Panc1 (cell line): ENCODE data around the gene HS1BP3. TPM values are rescaled to one million over a fixed set of nuclear protein-coding genes. Genes with fewer than 3 reads are reported as not detected.

ENCODE experiments used
- ATAC-seq: fragments of 200-7000 bp; cut with Tn5 transposase; 2 replicates; pipeline ENCODE4 v1.9.1; 2020; ENCODE audit warnings: mild to moderate bottlenecking, moderate library complexity
- BruUV-seq: library from RNA; stranded (reverse); fragments of 400-500 nt; replicated peaks from 2 replicates; lab custom pipeline; 2021; lab: Mats Ljungman, UMichigan
- CTCF ChIA-PET: fragments of 300-600 bp; sonication (Branson Sonifier 250); formaldehyde crosslinking; loops from one replicate; lab custom pipeline; 2022; ENCODE audit warnings: antibody characterized with exemption; lab: Charles Lee
- POLR2A ChIA-PET: fragments of 300-600 bp; sonication (Branson Sonifier 250); formaldehyde crosslinking; loops from one replicate; lab custom pipeline; 2022; ENCODE audit warnings: antibody characterized with exemption; lab: Charles Lee
- DNase-seq: peaks from one replicate; pipeline ENCODE4 v3.0.0-alpha.2; 2010; ENCODE audit warnings: low read depth, low spot score
- H3K27ac ChIP-seq: 2 replicates; pipeline ENCODE4 v1.5.1; 2011; ENCODE audit warnings: mild to moderate bottlenecking, low read length, inconsistent platforms
- H3K27me3 ChIP-seq: fragments of 200-500 bp; sonication (Bioruptor generic); 2 replicates; pipeline ENCODE4 v1.6.0; 2014; ENCODE audit warnings: low read length, inconsistent platforms; ENCODE audit not compliant: control insufficient read depth, insufficient read depth
- H3K36me3 ChIP-seq: fragments of 200-500 bp; sonication (Bioruptor generic); 2 replicates; pipeline ENCODE4 v1.5.1; 2014; ENCODE audit warnings: inconsistent platforms, mild to moderate bottlenecking, low read length, moderate library complexity; ENCODE audit not compliant: control insufficient read depth, insufficient read depth
- H3K4me1 ChIP-seq: 2 replicates; pipeline ENCODE4 v1.5.1; 2011; ENCODE audit warnings: inconsistent platforms, mild to moderate bottlenecking, low read length, moderate library complexity; ENCODE audit not compliant: control insufficient read depth, insufficient read depth
- H3K4me3 ChIP-seq, 2 experiments: 2 replicates each; pipeline ENCODE4 v1.5.1; 2011 to 2012; ENCODE audit warnings: low read depth in 2 of 2, low read length in 2 of 2, mild to moderate bottlenecking in 2 of 2, inconsistent platforms in 1 of 2, moderate library complexity in 1 of 2
- H3K9me3 ChIP-seq: fragments of 200-500 bp; sonication (Bioruptor generic); 2 replicates; pipeline ENCODE4 v1.5.1; 2014; ENCODE audit warnings: low read depth, mild to moderate bottlenecking, inconsistent platforms, low read length, moderate library complexity; ENCODE audit not compliant: control insufficient read depth, insufficient read depth
- POLR2AphosphoS5 ChIP-seq: IDR thresholded peaks from 2 replicates; pipeline ENCODE4 v1.6.1; 2012; ENCODE audit warnings: mild to moderate bottlenecking, low read depth, low read length, moderate library complexity
- SIN3A ChIP-seq: IDR thresholded peaks from 2 replicates; pipeline ENCODE4 v1.6.1; 2012; ENCODE audit warnings: low read depth, mild to moderate bottlenecking, low read length, moderate library complexity, borderline replicate concordance; ENCODE audit not compliant: insufficient read depth
- TCF7L2 ChIP-seq: IDR thresholded peaks from 2 replicates; pipeline ENCODE4 v1.6.1; 2011; ENCODE audit warnings: mild to moderate bottlenecking, low read depth, low read length, inconsistent platforms
- in situ Hi-C: cut with HindIII; loops from 2 replicates; pipeline ENCODE4 v1.10.0; 2016; ENCODE audit warnings: low sequenced_read_pairs, low pct_unique_long_range_greater_than_20kb
- intact Hi-C: fragments of 100-400 bp; cut with micrococcal nuclease; formaldehyde crosslinking; loops from one replicate; pipeline ENCODE4 v1.10.0; 2022; ENCODE audit not compliant: unreplicated experiment
- total RNA-seq: library from RNA; stranded (reverse); gene quantifications from one replicate; pipeline ENCODE4 v1.2.1, GENCODE V29; 2021; ENCODE audit not compliant: unreplicated experiment
- TF ChIP-seq, protein P1 (sequence below): fragments of 450-650 bp; IDR thresholded peaks from 2 replicates; pipeline ENCODE4 v1.5.1; 2017; ENCODE audit warnings: mild to moderate bottlenecking
- TF ChIP-seq, protein P2 (sequence below), 2 experiments: IDR thresholded peaks; 2 replicates each; pipeline ENCODE4 v1.6.1; 2011 to 2012; ENCODE audit warnings: low read depth in 2 of 2, control low read depth in 1 of 2, low read length in 1 of 2, mild to moderate bottlenecking in 1 of 2, moderate library complexity in 1 of 2; ENCODE audit not compliant: insufficient read depth in 1 of 2

The HS1BP3 gene
- total RNA-seq, 1 experiment from 2014 or later, result 46.1 TPM

- Histone ChIP-seq H3K36me3 (no peaks in the 10 kb centered on the region), H3K27ac (no peak overlapping the region), H3K4me3 (no peak overlapping the region), H3K4me1 (no peaks in the 10 kb centered on the region), H3K27me3 (no peaks in the 10 kb centered on the region), H3K9me3 (no peaks in the 10 kb centered on the region)
- ChIA-PET CTCF (interaction anchor here (0.7 kb wide), 1 partner anchor 230 kb away, joined by 3 read pairs; no protein-coding TSS in a partner anchor), POLR2A (no interaction called here)
- intact Hi-C loops, result no loop called here
- DNase-seq (no peak), ATAC-seq (peak; percentile 44)
- TF ChIP-seq SIN3A (no peak), TCF7L2 (no peak), POLR2AphosphoS5 (no peak)
- TF ChIP-seq, protein P1, sequence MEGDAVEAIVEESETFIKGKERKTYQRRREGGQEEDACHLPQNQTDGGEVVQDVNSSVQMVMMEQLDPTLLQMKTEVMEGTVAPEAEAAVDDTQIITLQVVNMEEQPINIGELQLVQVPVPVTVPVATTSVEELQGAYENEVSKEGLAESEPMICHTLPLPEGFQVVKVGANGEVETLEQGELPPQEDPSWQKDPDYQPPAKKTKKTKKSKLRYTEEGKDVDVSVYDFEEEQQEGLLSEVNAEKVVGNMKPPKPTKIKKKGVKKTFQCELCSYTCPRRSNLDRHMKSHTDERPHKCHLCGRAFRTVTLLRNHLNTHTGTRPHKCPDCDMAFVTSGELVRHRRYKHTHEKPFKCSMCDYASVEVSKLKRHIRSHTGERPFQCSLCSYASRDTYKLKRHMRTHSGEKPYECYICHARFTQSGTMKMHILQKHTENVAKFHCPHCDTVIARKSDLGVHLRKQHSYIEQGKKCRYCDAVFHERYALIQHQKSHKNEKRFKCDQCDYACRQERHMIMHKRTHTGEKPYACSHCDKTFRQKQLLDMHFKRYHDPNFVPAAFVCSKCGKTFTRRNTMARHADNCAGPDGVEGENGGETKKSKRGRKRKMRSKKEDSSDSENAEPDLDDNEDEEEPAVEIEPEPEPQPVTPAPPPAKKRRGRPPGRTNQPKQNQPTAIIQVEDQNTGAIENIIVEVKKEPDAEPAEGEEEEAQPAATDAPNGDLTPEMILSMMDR, result no peak
- TF ChIP-seq, protein P2, sequence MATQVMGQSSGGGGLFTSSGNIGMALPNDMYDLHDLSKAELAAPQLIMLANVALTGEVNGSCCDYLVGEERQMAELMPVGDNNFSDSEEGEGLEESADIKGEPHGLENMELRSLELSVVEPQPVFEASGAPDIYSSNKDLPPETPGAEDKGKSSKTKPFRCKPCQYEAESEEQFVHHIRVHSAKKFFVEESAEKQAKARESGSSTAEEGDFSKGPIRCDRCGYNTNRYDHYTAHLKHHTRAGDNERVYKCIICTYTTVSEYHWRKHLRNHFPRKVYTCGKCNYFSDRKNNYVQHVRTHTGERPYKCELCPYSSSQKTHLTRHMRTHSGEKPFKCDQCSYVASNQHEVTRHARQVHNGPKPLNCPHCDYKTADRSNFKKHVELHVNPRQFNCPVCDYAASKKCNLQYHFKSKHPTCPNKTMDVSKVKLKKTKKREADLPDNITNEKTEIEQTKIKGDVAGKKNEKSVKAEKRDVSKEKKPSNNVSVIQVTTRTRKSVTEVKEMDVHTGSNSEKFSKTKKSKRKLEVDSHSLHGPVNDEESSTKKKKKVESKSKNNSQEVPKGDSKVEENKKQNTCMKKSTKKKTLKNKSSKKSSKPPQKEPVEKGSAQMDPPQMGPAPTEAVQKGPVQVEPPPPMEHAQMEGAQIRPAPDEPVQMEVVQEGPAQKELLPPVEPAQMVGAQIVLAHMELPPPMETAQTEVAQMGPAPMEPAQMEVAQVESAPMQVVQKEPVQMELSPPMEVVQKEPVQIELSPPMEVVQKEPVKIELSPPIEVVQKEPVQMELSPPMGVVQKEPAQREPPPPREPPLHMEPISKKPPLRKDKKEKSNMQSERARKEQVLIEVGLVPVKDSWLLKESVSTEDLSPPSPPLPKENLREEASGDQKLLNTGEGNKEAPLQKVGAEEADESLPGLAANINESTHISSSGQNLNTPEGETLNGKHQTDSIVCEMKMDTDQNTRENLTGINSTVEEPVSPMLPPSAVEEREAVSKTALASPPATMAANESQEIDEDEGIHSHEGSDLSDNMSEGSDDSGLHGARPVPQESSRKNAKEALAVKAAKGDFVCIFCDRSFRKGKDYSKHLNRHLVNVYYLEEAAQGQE (IDR thresholded peaks at IDR 0.05; ENCODE audit: insufficient read depth in 1 of 2, low read depth in 2 of 2, low read length in 1 of 2), result no peak
- in situ Hi-C loops, result no loop called here
- no TSS peak for BruUV-seq
These were observed 42.1 kb downstream of the HS1BP3 start for GRCh38 chr2:20608666-20609348.

- Histone ChIP-seq H3K27ac (no peak overlapping the region), H3K4me1 (no peaks in the 10 kb centered on the region), H3K4me3 (no peak overlapping the region), H3K36me3 (no peaks in the 10 kb centered on the region), H3K9me3 (no peaks in the 10 kb centered on the region), H3K27me3 (no peaks in the 10 kb centered on the region)
- ATAC-seq (no peak), DNase-seq (no peak)
- POLR2A ChIA-PET, result interaction anchor here (0.6 kb wide), 1 partner anchor 285 kb away, joined by 3 read pairs; no protein-coding TSS in a partner anchor
- in situ Hi-C loops (no loop called here), intact Hi-C loops (no loop called here)
- no TSS peak for BruUV-seq
- CTCF ChIA-PET, result no interaction called here
- TF ChIP-seq SIN3A, result no peak
- TF ChIP-seq, protein P2 (IDR thresholded peaks at IDR 0.05; ENCODE audit: insufficient read depth in 1 of 2, low read depth in 2 of 2, low read length in 1 of 2), result no peak
- TF ChIP-seq TCF7L2, result no peak
- no peak for TF ChIP-seq POLR2AphosphoS5
These were observed 43.5 kb downstream of the HS1BP3 start for GRCh38 chr2:20607446-20607845.
